Retinal pigment epithelial cell (primary cell): Measurements from ENCODE around the gene EYS.

Experiments used
- DNase-seq: peaks from one replicate; pipeline ENCODE4 v3.0.0-alpha.2; 2010; ENCODE audit warnings: low read depth
- H3K4me3 ChIP-seq: 2 replicates; pipeline ENCODE4 v1.5.1; 2011; ENCODE audit warnings: mild to moderate bottlenecking, low read length, control low read depth, moderate library complexity
- CTCF ChIP-seq: conservative IDR thresholded peaks from 2 replicates; pipeline ENCODE4 v1.5.1; 2011; ENCODE audit warnings: low read depth, low read length, control low read depth, inconsistent platforms

EYS gene

DNA sequence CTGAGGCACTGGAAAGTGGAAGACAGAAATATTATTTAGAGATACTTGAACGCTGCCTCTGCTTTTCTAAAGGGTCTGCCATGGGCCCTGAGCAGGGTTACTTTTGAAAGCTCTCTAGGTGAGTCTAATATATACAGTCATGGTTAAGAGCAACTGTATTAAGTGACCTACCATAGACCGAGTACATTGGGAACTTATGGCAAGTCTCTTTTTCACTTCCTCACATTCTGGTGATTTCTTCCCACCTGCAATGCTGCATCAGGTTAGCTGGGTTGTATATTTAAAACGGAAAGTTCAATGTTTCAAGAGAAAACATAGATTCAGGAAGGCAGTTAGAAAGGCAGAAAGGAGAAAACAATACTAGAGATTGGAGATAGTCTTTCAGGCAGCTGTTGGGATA is 1916.7 kb downstream of the EYS start:
- no peak for DNase-seq

GRCh38 chr6:63789699-63790098 is 1917.3 kb downstream of the EYS start:
- DNase-seq, result no peak
- H3K4me3 ChIP-seq, result no peak overlapping the region
- TF ChIP-seq CTCF, result no peak

More for the DNA sequence above, 1916.7 kb downstream of the EYS start:
- no peak for TF ChIP-seq CTCF
- no peak overlapping the region for H3K4me3 ChIP-seq

DNA sequence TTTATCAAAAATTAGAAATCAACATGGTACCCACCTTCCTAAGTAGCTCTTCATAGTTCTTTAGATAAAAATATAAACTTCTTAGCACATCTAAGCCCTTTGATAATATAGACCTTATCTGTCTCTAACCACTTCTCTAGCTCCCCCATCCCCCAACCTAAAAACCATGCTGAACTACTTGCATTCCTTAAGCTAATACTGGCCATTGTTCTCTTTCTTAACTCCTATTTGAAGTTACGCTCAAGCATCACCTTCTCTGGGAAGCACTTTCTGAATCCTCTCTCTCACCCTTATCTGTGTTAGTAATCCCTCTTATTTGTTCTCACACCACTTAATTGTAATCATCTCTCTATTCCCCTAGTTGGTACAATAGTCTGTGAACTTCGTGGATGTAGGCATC is 1918.5 kb downstream of the EYS start:
- DNase-seq, result no peak
- no peak for TF ChIP-seq CTCF

DNA sequence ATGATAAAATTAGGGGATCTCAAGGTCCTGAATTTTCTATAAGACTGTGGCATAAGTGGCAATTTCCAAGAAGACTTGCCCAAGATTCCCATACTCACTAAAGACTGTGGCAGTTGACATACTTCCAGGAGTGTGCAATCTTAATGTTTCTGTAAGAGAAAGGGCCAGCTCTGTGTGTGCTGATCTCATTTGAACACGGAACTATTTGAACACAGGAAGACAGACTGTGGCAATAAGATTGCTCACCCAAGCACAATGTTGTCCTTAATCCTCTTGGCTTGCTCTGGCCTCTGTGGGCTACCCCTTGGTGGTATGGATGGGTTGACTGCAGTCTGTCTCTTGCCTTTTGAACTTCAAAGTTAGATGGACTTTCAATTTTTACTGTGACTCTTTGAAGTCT is 1920.0 kb downstream of the EYS start:
- TF ChIP-seq CTCF, result no peak
- H3K4me3 ChIP-seq, result no peak overlapping the region
- DNase-seq, result no peak

More for the DNA sequence above, 1918.5 kb downstream of the EYS start:
- H3K4me3 ChIP-seq, result no peak overlapping the region

DNA sequence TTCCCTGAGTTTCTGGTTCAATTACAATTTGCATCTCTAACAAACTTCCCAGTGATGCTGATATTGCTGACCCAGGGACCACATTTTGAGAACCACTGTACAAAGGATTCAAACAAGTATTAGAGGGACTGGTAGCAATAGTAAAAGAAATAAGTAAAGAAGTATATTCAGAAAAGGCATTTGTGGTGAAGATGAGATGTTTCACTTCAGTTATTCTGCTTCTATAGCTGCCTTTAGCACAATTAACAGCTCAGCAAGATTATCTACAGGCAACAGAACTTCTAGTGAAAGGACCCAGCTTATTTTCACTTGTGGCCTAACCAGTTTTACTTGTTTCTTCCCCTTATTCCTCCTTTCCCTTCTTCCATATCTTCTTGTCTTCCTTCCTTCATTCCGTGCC is 1922.0 kb downstream of the EYS start:
- no peak overlapping the region for H3K4me3 ChIP-seq
- no peak for DNase-seq
- no peak for TF ChIP-seq CTCF

DNA sequence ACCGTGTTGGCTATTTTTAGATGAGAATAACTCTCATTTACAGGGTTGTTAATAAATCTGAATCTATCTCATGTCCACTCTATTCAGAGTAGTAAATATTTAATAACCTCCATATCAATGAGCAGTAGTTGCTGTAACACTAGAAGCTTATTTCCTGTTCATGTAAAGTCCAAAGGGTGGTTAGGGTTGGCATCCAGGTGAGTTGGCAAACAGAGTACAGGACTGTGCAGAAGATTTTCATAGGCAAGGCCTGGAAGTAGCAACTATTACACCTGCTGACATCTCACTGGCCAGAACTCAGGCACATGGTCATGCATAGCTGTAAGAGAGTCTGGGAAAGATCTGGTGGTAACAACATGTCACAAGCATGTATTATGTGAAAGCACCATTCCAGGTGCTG is 1923.9 kb downstream of the EYS start:
- no peak for TF ChIP-seq CTCF
- DNase-seq, result no peak
- no peak overlapping the region for H3K4me3 ChIP-seq

GRCh38 chr6:63774961-63775360 is 1932.1 kb downstream of the EYS start:
- TF ChIP-seq CTCF, result no peak
- no peak for DNase-seq
- no peak overlapping the region for H3K4me3 ChIP-seq
